GM10847 (cell line): ENCODE data around the gene THSD4.

ENCODE experiments used
- POLR2A ChIP-seq: IDR thresholded peaks from 2 replicates; pipeline ENCODE4 v1.6.1; 2011; ENCODE audit not compliant: insufficient read length; ENCODE audit errors: extremely low read depth

Gene THSD4

GRCh38 chr15:71825021-71825730 lies 709.9 kb downstream of the THSD4 start:
- no peak for TF ChIP-seq POLR2A

GRCh38 chr15:71826196-71826595 lies 710.9 kb downstream of the THSD4 start:
- TF ChIP-seq POLR2A, result no peak

- TF ChIP-seq POLR2A, result no peak
These were observed 715.7 kb downstream of the THSD4 start for GRCh38 chr15:71830981-71831380.
